ENCODE measurements around the gene NGLY1. TPM values are rescaled to one million over a fixed set of nuclear protein-coding genes. Genes with fewer than 3 reads are reported as not detected.
A peak's percentile ranks its signal among the peaks of the same experiment; 100 is the strongest.

NGLY1 gene
- total RNA-seq, 2 experiments from 2014 or later = 46.0 to 46.2 TPM

- no peak for ATAC-seq (ENCODE audit: poor library complexity)
- peaks cover 21% of the 10 kb centered on the region for H3K36me3 ChIP-seq (ENCODE audit: insufficient read depth, low read length)
- H3K4me1 Mint-ChIP-seq (ENCODE audit: low read depth) = peaks cover 68% of the 10 kb centered on the region
- H3K27ac ChIP-seq (ENCODE audit: low read depth in 1 of 2, low read length in 2 of 2) = no peak overlapping the region
- CTCF ChIA-PET = no interaction called here
- no peaks in the 10 kb centered on the region for H3K27me3 Mint-ChIP-seq
- no peaks in the 10 kb centered on the region for H3K27me3 ChIP-seq (ENCODE audit: control insufficient read depth in 1 of 2, insufficient read depth in 2 of 2, low read length in 2 of 2)
- H3K27ac Mint-ChIP-seq = peak overlapping the region; percentile 96
- peak overlapping the region; percentile 96 for H3K4me3 Mint-ChIP-seq
- peaks cover 26% of the 10 kb centered on the region for H3K4me1 ChIP-seq (ENCODE audit: insufficient read depth, low read length)
- intact Hi-C loops (cut with DNase I, micrococcal nuclease) = loop anchor here in 1 of 2 experiments (10.0 kb wide), 2 partner anchors 1866 to 1976 kb away; partner anchors contain the start of genes NKIRAS1, RPL15 and UBE2E1
- POLR2A ChIA-PET = no interaction called here
- H3K9me3 Mint-ChIP-seq = no peaks in the 10 kb centered on the region
- H3K9me3 ChIP-seq (ENCODE audit: control insufficient read depth in 1 of 2, insufficient read depth in 1 of 2, low read length in 2 of 2) = no peaks in the 10 kb centered on the region
- H3K4me3 ChIP-seq (ENCODE audit: low read length) = no peak overlapping the region
- no peak for TF ChIP-seq CTCF (IDR thresholded peaks at IDR 0.05)
- peaks cover 46% of the 10 kb centered on the region for H3K36me3 Mint-ChIP-seq (ENCODE audit: low read depth)
- DNase-seq = no peak
Observed at GRCh38 chr3:25781145-25781757, 2.0 kb downstream of the NGLY1 start.

- POLR2A ChIA-PET = no interaction called here
Observed at GRCh38 chr3:25780618-25781017, 2.6 kb downstream of the NGLY1 start.

GRCh38 chr3:25775936-25776335 is 7.3 kb downstream of the NGLY1 start:
- POLR2A ChIA-PET = no interaction called here
- no peak overlapping the region for H3K27ac Mint-ChIP-seq
- no peaks in the 10 kb centered on the region for H3K27me3 Mint-ChIP-seq
- CTCF ChIA-PET = no interaction called here
- Histone ChIP-seq H3K27me3 (ENCODE audit: control insufficient read depth in 1 of 2, insufficient read depth in 2 of 2, low read length in 2 of 2) (no peaks in the 10 kb centered on the region), H3K4me3 (ENCODE audit: low read length) (no peak overlapping the region), H3K27ac (ENCODE audit: low read depth in 1 of 2, low read length in 2 of 2) (no peak overlapping the region), H3K4me1 (ENCODE audit: insufficient read depth, low read length) (peaks cover 5% of the 10 kb centered on the region), H3K36me3 (ENCODE audit: insufficient read depth, low read length) (peaks cover 47% of the 10 kb centered on the region), H3K9me3 (ENCODE audit: control insufficient read depth in 1 of 2, insufficient read depth in 1 of 2, low read length in 2 of 2) (no peaks in the 10 kb centered on the region)
- no peak for TF ChIP-seq CTCF (IDR thresholded peaks at IDR 0.05)
- no peak for DNase-seq
- H3K4me1 Mint-ChIP-seq (ENCODE audit: low read depth) = peaks cover 63% of the 10 kb centered on the region
- intact Hi-C loops (cut with DNase I, micrococcal nuclease) = no loop called here
- H3K36me3 Mint-ChIP-seq (ENCODE audit: low read depth) = peaks cover 86% of the 10 kb centered on the region
- H3K4me3 Mint-ChIP-seq = no peak overlapping the region
- peaks cover 3% of the 10 kb centered on the region for H3K9me3 Mint-ChIP-seq
- no peak for ATAC-seq (ENCODE audit: poor library complexity)

More at GRCh38 chr3:25780618-25781017, 2.6 kb downstream of the NGLY1 start:
- no peak for TF ChIP-seq CTCF (IDR thresholded peaks at IDR 0.05)
- DNase-seq = no peak
- H3K9me3 Mint-ChIP-seq = no peaks in the 10 kb centered on the region
- Histone ChIP-seq H3K36me3 (ENCODE audit: insufficient read depth, low read length) (peaks cover 27% of the 10 kb centered on the region), H3K4me3 (ENCODE audit: low read length) (no peak overlapping the region), H3K27me3 (ENCODE audit: control insufficient read depth in 1 of 2, insufficient read depth in 2 of 2, low read length in 2 of 2) (no peaks in the 10 kb centered on the region), H3K4me1 (ENCODE audit: insufficient read depth, low read length) (peaks cover 26% of the 10 kb centered on the region), H3K27ac (ENCODE audit: low read depth in 1 of 2, low read length in 2 of 2) (no peak overlapping the region), H3K9me3 (ENCODE audit: control insufficient read depth in 1 of 2, insufficient read depth in 1 of 2, low read length in 2 of 2) (no peaks in the 10 kb centered on the region)
- H3K27ac Mint-ChIP-seq = peak overlapping the region; percentile 27
- CTCF ChIA-PET = interaction anchor here (1.0 kb wide), 1 partner anchor 76 kb away, joined by 3 read pairs; no protein-coding TSS in a partner anchor
- H3K4me3 Mint-ChIP-seq = peak overlapping the region; percentile 62
- peaks cover 52% of the 10 kb centered on the region for H3K36me3 Mint-ChIP-seq (ENCODE audit: low read depth)
- peaks cover 69% of the 10 kb centered on the region for H3K4me1 Mint-ChIP-seq (ENCODE audit: low read depth)
- intact Hi-C loops (cut with DNase I, micrococcal nuclease) = loop anchor here in 1 of 2 experiments (10.0 kb wide), 2 partner anchors 1866 to 1976 kb away; partner anchors contain the start of genes NKIRAS1, RPL15 and UBE2E1
- no peaks in the 10 kb centered on the region for H3K27me3 Mint-ChIP-seq
- no peak for ATAC-seq (ENCODE audit: poor library complexity)

All from CD4-positive, alpha-beta T cell (primary cell).